Adrenal gland (tissue), 5 donors: ENCODE data around the gene FAM131A.

Experiments used
- POLR2A ChIP-seq, 2 donors: fragments of 450-650 bp; IDR thresholded peaks; one replicate each; pipeline ENCODE4 v1.6.1; 2017; ENCODE audit warnings: antibody characterized with exemption in 2 of 2, mild to moderate bottlenecking in 2 of 2, moderate library complexity in 1 of 2
- TF ChIP-seq, protein P1 (sequence below), 6 experiments: fragments of 450-650 bp in 4 of 6; fragments of 200-600 bp in 2 of 6; sonication (generic) in 1 of 6; IDR thresholded peaks; 1 replicate in 5 of 6; 2 replicates in 1 of 6; pipeline versions ENCODE4 v1.5.1 to v1.8.0; 2016 to 2021; ENCODE audit warnings: antibody characterized with exemption in 6 of 6, mild to moderate bottlenecking in 2 of 6, moderate library complexity in 1 of 6
- donor health status: DM: no; HTN: no; CAD: no.

- TF ChIP-seq, protein P1, sequence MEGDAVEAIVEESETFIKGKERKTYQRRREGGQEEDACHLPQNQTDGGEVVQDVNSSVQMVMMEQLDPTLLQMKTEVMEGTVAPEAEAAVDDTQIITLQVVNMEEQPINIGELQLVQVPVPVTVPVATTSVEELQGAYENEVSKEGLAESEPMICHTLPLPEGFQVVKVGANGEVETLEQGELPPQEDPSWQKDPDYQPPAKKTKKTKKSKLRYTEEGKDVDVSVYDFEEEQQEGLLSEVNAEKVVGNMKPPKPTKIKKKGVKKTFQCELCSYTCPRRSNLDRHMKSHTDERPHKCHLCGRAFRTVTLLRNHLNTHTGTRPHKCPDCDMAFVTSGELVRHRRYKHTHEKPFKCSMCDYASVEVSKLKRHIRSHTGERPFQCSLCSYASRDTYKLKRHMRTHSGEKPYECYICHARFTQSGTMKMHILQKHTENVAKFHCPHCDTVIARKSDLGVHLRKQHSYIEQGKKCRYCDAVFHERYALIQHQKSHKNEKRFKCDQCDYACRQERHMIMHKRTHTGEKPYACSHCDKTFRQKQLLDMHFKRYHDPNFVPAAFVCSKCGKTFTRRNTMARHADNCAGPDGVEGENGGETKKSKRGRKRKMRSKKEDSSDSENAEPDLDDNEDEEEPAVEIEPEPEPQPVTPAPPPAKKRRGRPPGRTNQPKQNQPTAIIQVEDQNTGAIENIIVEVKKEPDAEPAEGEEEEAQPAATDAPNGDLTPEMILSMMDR (IDR thresholded peaks at IDR 0.05) = no peak
- TF ChIP-seq POLR2A (IDR thresholded peaks at IDR 0.05) = no peak
Measured at GRCh38 chr3:184382326-184383032, 45.1 kb downstream of the FAM131A start.
